Urinary bladder (tissue), 4 donors: ENCODE results near the gene TBX10. TPM values are rescaled to one million over a fixed set of nuclear protein-coding genes. Genes with fewer than 3 reads are reported as not detected.
"Not testable (repeated sequence)": the region's sequence is repeated elsewhere in the genome, so short reads cannot be mapped to it uniquely, and the experiment has no call there.

Source experiments
- DNase-seq: peaks from one replicate; pipeline ENCODE4 v3.0.0-alpha.2; 2015; ENCODE audit errors: extremely low spot score
- H3K27ac ChIP-seq: one replicate; pipeline ENCODE4 v1.5.1; 2013; ENCODE audit warnings: low read depth, mild to moderate bottlenecking, moderate library complexity
- H3K36me3 ChIP-seq: one replicate; pipeline ENCODE4 v1.6.1; 2013; ENCODE audit warnings: mild to moderate bottlenecking, moderate library complexity; ENCODE audit not compliant: insufficient read depth
- H3K4me1 ChIP-seq: one replicate; pipeline ENCODE4 v1.6.1; 2013; ENCODE audit warnings: mild to moderate bottlenecking, moderate library complexity; ENCODE audit not compliant: insufficient read depth
- H3K4me3 ChIP-seq: one replicate; pipeline ENCODE4 v1.5.1; 2013; ENCODE audit warnings: low read depth, low read length
- WGBS: extraction: QIAGEN DNeasy Blood & Tissue Kit; methylation state at CpG from one replicate; pipeline ENCODE4 v1.1.7; 2013; 5-methylcytosine and 5-hydroxymethylcytosine counted together
- polyA plus RNA-seq: library from polyadenylated mRNA; stranded (reverse); fragments of 200-250 nt; gene quantifications from one replicate; pipeline ENCODE4 v1.2.3, GENCODE V29; 2013
- total RNA-seq: library from RNA; depleted of rRNA; stranded (reverse); fragments of >200 nt; gene quantifications from one replicate; pipeline ENCODE4 v1.2.3, GENCODE V29; 2014
- donor health status: healthy with polysubstance abuse.
- donor health status: healthy.

Gene TBX10
- total RNA-seq (not detected), polyA plus RNA-seq (not detected)

DNA sequence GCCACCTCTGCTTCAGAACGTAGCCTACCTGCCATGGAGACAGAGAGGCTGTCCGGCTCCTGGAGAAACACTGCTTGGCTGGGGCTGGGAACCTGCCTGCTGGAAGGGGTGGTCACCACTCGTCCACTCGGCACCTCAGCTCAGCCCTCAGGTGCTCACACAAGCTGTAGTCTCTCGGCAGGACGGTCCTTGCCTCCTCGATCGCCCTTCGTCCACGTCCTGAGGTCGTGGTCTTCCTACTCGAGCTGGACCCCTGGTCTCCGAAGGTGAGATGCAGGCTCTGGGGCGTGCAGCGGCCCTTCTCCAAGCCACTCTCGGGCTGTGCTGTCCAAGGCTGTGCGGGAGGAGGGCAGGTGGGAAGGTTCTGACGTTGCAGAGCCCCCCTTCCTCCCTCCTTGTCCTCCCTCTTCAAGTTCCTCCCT is at the start of gene TBX10:
TSS of gene TBX10 (minus strand) at position 326 of the 422 bp plus-strand sequence. CDS start at position 35, 291 bp downstream.
- Histone ChIP-seq H3K4me1 (no peaks in the 10 kb centered on the region), H3K27ac (no peak within 1 kb of the TSS), H3K4me3 (no peak within 1 kb of the TSS), H3K36me3 (no peaks in the 10 kb centered on the region)
- no peak for DNase-seq
- WGBS, result 83% methylated on average over 18 of the region's 18 CpGs

DNA sequence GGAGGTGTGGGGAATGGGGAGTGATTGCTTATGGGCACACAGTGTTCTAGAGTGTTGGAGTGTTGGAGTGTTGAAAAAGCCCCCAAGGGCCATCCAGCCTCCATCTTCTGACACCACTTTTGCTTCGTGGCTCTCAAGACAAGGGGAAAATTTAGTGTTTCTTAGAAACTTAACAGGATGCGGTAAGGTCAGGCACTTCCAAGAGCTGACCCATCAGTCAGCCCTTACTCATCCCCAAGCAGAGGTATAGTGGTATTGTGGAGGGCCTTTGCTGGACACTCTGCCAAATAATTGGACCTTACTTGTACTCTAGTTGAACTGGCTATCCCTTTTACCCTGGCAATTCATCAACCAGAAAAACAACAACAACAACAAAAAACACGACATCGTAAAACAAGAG is 49.6 kb upstream of the TBX10 start:
- no peaks in the 10 kb centered on the region for H3K4me1 ChIP-seq
- H3K36me3 ChIP-seq, result no peaks in the 10 kb centered on the region
- no peak overlapping the region for H3K4me3 ChIP-seq
- WGBS, result 86% methylated on average over 4 of the region's 4 CpGs
- DNase-seq, result no peak
- H3K27ac ChIP-seq, result no peak overlapping the region

DNA sequence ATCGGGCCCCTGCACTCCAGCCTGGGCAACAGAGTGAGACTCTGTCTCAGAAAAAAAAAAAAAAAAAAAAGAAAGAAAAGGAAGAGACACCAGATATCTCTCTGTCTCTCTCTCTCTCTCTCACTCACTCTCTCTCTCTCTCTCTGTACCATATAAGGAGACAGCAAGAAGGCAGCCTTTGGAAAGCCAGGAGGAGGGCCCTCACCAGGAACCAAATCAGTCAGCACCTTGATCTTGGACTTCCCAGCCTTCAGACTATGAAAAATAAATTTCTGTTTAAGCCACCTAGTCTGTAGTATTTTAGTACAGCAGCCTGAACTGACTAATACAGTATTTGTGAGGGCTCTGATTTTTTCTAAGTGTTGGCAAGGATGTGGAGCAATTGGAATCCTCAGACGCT is 48.4 kb upstream of the TBX10 start:
- no peaks in the 10 kb centered on the region for H3K36me3 ChIP-seq
- H3K4me1 ChIP-seq, result no peaks in the 10 kb centered on the region
- 77% methylated on average over 2 of the region's 2 CpGs for WGBS
- H3K4me3 ChIP-seq, result no peak overlapping the region
- DNase-seq, result no peak
- H3K27ac ChIP-seq, result no peak overlapping the region

DNA sequence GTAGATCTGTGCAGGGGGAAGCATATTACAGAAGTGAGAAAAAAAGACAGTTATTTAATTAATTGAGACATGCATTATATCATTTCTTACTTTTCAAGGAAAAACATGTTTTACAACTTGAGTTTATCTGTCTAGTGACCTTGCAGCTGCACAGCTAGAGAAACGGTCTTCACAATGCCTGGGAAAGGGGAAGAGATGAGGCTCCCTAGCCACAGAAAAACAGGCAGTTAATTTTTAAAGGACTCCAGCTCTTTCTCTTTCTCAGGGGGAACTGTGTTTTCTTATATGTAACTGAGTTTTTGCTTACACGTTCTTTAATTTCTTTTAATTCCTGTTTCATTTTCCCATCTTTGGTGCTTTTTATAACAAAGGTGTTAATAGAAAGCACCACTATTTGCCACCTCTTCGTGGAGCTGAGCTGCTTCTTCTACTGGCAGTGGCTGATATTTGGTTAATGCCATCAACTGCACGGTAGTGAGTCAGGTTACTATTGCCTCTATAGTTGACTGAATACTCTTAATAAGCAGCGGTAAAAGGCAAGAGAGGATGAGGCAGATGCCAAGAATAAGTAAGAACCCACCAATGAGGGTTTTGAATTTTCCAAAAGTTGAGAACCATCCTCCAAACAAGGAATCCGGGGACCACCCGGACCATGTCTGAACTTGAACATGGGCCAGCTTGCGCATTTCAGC is 46.2 kb upstream of the TBX10 start:
- H3K4me1 ChIP-seq, H3K36me3 ChIP-seq, DNase-seq, H3K4me3 ChIP-seq, H3K27ac ChIP-seq: not testable (repeated sequence)
- WGBS, result 63% methylated on average over 8 of the region's 8 CpGs

DNA sequence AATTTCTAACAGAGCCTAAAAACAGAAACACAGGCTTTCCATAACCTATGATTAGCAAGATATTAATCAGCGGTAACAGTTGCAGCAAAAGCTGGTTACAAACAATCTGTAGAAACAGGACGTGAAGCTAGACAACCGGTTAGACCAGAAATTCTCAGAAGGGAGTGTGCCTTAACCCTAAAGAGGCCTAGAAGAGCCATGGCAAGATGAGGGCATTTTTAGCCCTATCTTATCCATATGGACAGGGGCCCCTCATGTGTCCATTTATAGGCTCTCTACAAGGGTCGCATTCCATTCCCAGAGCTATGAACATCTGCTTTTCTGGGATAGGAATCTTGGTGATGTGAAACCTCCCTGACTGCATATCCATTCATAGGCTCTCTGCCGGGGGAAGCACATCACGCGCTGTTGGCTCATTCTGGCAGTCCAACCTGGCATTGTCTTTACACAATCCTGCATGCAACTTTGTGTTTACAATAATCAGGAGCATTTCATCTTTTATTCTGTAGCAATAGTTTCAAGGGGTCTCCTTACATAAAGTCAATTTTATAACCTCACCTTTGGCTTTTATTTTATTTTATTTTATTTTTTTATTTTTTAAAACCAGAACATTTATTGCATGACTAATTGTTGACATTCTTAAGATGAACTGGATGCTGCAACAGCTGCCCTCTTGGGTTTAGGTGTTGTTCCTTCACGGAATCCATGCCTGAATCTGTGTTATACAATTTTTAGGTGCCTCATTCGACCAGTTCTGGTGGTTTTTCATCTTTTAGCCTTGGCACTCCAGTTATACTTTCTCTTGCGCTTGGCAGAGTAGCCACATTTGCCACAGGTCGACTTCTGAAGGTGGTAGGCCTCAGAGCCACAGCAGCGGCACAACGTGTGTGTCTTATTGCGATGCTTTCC is 42.8 kb upstream of the TBX10 start:
- 63% methylated on average over 14 of the region's 14 CpGs for WGBS
- not testable (repeated sequence) for H3K27ac ChIP-seq, H3K4me3 ChIP-seq, H3K36me3 ChIP-seq, H3K4me1 ChIP-seq, DNase-seq

DNA sequence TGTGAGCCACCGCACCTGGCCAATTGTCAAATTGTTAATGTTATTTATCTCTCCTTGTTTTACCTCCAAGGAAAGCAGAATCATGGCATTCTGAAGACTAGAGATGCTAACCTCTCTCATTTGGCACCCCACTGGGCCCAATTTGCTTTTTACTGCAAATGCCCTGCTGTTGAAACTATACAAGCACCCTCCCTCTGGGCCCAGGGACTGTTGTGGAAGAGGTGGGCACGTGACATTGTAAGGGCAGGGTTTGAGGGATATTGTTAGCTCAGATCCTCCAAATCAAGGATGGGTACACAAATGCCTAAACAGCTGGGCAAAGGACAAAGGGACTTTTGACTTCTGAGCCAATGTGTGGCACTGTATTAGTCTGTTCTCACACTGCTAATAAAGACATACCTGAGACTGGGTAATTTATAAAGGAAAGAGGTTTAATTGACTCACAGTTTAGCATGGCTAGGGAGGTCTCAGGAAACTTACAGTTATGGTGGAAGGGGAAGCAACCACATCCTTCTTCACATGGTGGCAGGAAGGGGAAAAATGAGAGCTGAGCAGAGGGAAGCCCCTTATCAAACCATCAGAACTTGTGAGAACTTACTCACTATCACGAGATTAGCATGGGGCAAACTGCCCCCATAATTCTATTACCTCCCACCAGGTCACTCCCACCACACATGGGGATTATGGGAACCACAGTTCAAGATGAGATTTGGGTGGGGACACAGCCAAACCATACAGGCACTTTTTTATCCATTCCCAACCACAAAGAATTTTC is 41.3 kb upstream of the TBX10 start:
- no peaks in the 10 kb centered on the region for H3K36me3 ChIP-seq
- 68% methylated on average over 3 of the region's 3 CpGs for whole genome bisulfite sequencing
- no peaks in the 10 kb centered on the region for H3K4me1 ChIP-seq
- no peak overlapping the region for H3K27ac ChIP-seq
- H3K4me3 ChIP-seq, result no peak overlapping the region
- DNase-seq, result no peak

DNA sequence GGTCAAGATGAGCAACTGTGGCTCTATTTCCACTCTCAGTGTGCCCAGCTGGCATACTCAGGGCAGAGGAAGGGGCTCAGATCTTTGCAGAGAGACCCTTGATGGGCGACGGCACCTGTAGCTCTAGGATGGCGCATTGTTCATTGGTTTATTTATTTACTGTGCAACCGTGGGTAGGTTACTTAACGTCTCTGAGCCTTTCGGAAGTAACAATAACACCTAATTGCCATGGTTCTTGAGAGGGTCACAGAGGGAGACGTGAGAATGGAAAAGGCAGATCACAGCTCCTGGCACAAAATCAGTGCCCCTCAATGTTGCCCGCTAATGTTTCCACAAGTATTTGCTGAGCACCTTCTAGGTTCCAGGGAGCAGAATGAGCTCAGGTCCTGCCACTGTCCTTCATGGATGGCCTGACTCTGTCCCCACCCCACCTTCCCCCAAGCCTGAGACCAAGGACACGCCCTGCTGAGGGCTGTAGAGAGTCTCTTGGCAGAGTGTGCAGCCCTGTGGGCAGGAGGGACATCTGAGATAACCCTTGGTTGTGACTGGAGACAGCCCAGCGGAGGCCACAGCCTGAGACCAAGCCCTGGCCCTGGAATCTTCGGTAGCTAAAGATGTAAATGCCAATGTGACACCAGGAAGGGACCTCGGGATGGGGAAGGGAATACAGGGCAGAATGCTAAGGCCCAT is 35.6 kb upstream of the TBX10 start:
- no peak for DNase-seq
- WGBS, result 91% methylated on average over 12 of the region's 12 CpGs
- Histone ChIP-seq H3K36me3 (no peaks in the 10 kb centered on the region), H3K27ac (no peak overlapping the region), H3K4me1 (no peaks in the 10 kb centered on the region), H3K4me3 (no peak overlapping the region)

DNA sequence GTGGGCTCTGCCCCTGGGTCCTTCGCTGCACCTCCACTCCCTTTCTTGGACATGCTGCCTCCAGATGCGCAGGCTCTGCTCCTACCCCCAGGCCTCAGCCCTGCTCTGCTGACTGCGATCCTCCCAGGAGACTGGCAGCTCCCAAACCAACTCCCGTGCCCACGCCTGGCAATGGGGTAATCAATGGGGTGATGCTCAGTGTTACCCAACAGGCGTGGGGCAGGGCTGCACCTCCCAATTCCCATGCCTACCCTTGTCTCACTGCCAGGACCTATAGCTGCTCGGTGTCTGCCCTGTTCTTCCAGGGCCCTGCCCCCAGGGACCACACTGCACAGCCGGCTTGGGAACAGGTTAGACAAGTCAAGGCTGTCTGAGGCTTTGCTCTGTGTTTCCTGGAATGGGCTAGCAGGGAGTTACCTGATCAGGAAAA is 34.9 kb upstream of the TBX10 start, which contains the start of gene ALDH3B2:
TSS of gene ALDH3B2 (minus strand) at position 182 of the 430 bp plus-strand sequence. CDS start 7,688 bp downstream, outside the sequence.
- no peaks in the 10 kb centered on the region for H3K36me3 ChIP-seq
- no peaks in the 10 kb centered on the region for H3K4me1 ChIP-seq
- no peak within 1 kb of the TSS for H3K27ac ChIP-seq
- H3K4me3 ChIP-seq, result no peak within 1 kb of the TSS
- DNase-seq, result peak; percentile 70
- whole genome bisulfite sequencing, result 75% methylated on average over 8 of the region's 8 CpGs

DNA sequence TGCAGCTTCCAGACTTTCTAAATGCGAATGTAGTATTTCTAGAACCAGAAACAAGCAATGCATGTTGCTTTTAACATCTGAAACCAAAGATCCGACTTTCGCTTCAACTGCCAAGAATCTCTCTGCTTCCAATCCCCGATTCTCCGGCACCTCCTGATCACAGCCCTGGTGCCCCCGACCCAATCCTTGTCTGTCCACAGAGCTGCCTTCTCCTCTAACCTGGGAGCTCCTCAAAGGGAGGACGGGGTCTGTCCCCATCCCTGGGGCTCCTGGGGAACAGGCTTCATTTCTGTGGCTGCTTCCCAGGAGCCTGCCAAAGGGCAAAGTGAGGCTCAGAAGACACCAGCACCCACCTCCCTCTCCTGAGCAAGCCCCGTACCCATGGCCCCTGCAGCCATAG is 34.3 kb upstream of the TBX10 start:
- WGBS, result 70% methylated on average over 8 of the region's 8 CpGs
- no peak overlapping the region for H3K27ac ChIP-seq
- H3K36me3 ChIP-seq, result no peaks in the 10 kb centered on the region
- H3K4me3 ChIP-seq, result no peak overlapping the region
- DNase-seq, result no peak
- H3K4me1 ChIP-seq, result no peaks in the 10 kb centered on the region

DNA sequence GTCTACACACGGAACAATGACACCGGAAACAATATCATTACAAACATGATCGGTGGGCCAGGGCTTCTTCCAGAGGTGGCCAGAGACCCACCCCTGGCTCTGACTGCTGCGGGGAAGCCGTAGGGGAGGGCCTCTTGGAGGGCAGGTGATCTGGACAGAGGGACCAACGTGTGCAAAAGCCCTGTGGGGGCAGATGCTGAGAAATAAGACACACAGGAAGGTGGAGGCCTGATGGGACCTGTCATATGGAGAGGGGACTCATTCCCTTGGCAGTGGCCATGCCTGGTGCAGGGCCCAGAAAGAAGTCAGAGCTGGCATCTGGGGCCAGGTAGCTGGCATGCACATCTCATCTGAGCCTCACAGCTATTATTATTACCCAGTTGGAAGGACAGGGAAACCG is 33.8 kb upstream of the TBX10 start:
- WGBS, result 80% methylated on average over 7 of the region's 7 CpGs
- no peak for DNase-seq
- Histone ChIP-seq H3K4me1 (no peaks in the 10 kb centered on the region), H3K36me3 (no peaks in the 10 kb centered on the region), H3K27ac (no peak overlapping the region), H3K4me3 (no peak overlapping the region)

DNA sequence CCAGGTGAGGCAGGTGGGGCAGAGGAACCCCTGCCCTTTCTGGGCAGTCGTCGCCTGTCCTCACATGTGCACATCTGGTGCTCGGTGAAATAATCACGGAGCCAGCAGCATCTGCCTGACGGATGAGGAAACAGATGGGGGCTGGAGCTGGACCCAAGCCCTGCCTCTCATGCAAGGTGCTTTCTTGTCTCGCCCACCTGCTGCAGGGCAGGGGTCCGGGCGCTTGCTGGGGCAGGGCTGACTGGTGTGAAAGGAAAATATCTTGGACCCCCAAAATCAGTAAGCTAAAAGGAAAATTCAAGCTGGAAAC is 31.6 kb upstream of the TBX10 start:
- Histone ChIP-seq H3K4me1 (no peaks in the 10 kb centered on the region), H3K36me3 (no peaks in the 10 kb centered on the region), H3K27ac (no peak overlapping the region), H3K4me3 (no peak overlapping the region)
- no peak for DNase-seq
- WGBS, result 64% methylated on average over 8 of the region's 8 CpGs

DNA sequence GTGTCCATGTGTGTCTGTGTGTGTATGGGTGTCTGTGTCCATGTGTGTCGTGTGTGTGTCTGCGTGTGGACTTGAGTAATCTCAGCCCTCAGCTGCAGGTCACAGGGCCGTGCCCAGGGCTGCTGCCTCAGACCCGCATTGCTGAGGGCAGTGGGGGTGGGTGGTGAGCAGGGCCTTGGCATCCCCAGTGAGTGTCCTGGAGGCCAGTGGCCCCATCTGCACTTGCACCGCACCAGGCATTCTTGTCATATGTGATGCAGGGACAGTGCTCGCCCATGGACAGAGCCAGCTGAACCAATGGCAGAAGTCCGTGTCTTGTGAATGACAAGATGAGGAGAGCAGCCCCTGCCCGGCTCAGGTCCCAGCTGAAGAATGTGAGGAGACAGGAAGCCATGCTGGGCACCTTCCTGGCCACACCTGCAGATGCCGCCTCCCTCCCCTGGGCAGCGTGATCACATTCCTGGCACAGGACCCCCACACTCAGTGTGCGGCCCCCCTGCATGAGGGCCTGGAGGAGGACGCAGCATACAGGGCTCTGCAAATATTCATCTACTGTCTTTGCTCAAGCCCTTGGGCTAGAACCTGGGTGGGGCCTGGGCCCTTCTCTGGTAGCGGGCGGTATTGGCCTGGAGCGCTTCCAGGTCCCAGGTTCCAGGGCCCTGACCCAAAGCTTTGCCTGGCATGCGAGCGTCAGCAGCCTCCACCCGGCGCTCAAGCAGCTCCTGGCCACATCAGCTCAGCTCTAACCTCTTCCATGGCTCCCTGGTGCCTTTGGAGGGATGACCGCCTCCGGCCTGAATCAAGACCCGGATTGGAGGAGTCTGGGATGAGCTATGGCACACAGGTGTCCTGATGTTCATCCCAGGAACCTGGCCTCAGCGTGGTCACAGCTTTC is 31.0 kb upstream of the TBX10 start:
- Histone ChIP-seq H3K4me3 (no peak overlapping the region), H3K36me3 (no peaks in the 10 kb centered on the region), H3K27ac (no peak overlapping the region), H3K4me1 (no peaks in the 10 kb centered on the region)
- no peak for DNase-seq
- 84% methylated on average over 23 of the region's 23 CpGs for WGBS
